Panc1 (cell line): ENCODE measurements around the gene CERT1. TPM values are rescaled to one million over a fixed set of nuclear protein-coding genes. Genes with fewer than 3 reads are reported as not detected.

ENCODE experiments used
- ATAC-seq: fragments of 200-7000 bp; cut with Tn5 transposase; 2 replicates; pipeline ENCODE4 v1.9.1; 2020; ENCODE audit warnings: mild to moderate bottlenecking, moderate library complexity
- BruUV-seq: library from RNA; stranded (reverse); fragments of 400-500 nt; replicated peaks from 2 replicates; lab custom pipeline; 2021; lab: Mats Ljungman, UMichigan
- CTCF ChIA-PET: fragments of 300-600 bp; sonication (Branson Sonifier 250); formaldehyde crosslinking; loops from one replicate; lab custom pipeline; 2022; ENCODE audit warnings: antibody characterized with exemption; lab: Charles Lee
- POLR2A ChIA-PET: fragments of 300-600 bp; sonication (Branson Sonifier 250); formaldehyde crosslinking; loops from one replicate; lab custom pipeline; 2022; ENCODE audit warnings: antibody characterized with exemption; lab: Charles Lee
- DNase-seq: peaks from one replicate; pipeline ENCODE4 v3.0.0-alpha.2; 2010; ENCODE audit warnings: low read depth, low spot score
- H3K27ac ChIP-seq: 2 replicates; pipeline ENCODE4 v1.5.1; 2011; ENCODE audit warnings: mild to moderate bottlenecking, low read length, inconsistent platforms
- H3K27me3 ChIP-seq: fragments of 200-500 bp; sonication (Bioruptor generic); 2 replicates; pipeline ENCODE4 v1.6.0; 2014; ENCODE audit warnings: low read length, inconsistent platforms; ENCODE audit not compliant: control insufficient read depth, insufficient read depth
- H3K36me3 ChIP-seq: fragments of 200-500 bp; sonication (Bioruptor generic); 2 replicates; pipeline ENCODE4 v1.5.1; 2014; ENCODE audit warnings: inconsistent platforms, mild to moderate bottlenecking, low read length, moderate library complexity; ENCODE audit not compliant: control insufficient read depth, insufficient read depth
- H3K4me1 ChIP-seq: 2 replicates; pipeline ENCODE4 v1.5.1; 2011; ENCODE audit warnings: inconsistent platforms, mild to moderate bottlenecking, low read length, moderate library complexity; ENCODE audit not compliant: control insufficient read depth, insufficient read depth
- H3K4me3 ChIP-seq, 2 experiments: 2 replicates each; pipeline ENCODE4 v1.5.1; 2011 to 2012; ENCODE audit warnings: low read depth in 2 of 2, low read length in 2 of 2, mild to moderate bottlenecking in 2 of 2, inconsistent platforms in 1 of 2, moderate library complexity in 1 of 2
- H3K9me3 ChIP-seq: fragments of 200-500 bp; sonication (Bioruptor generic); 2 replicates; pipeline ENCODE4 v1.5.1; 2014; ENCODE audit warnings: low read depth, mild to moderate bottlenecking, inconsistent platforms, low read length, moderate library complexity; ENCODE audit not compliant: control insufficient read depth, insufficient read depth
- CTCF ChIP-seq: fragments of 450-650 bp; IDR thresholded peaks from 2 replicates; pipeline ENCODE4 v1.5.1; 2017; ENCODE audit warnings: mild to moderate bottlenecking
- POLR2AphosphoS5 ChIP-seq: IDR thresholded peaks from 2 replicates; pipeline ENCODE4 v1.6.1; 2012; ENCODE audit warnings: mild to moderate bottlenecking, low read depth, low read length, moderate library complexity
- REST ChIP-seq, 2 experiments: IDR thresholded peaks; 2 replicates each; pipeline ENCODE4 v1.6.1; 2011 to 2012; ENCODE audit warnings: low read depth in 2 of 2, control low read depth in 1 of 2, low read length in 1 of 2, mild to moderate bottlenecking in 1 of 2, moderate library complexity in 1 of 2; ENCODE audit not compliant: insufficient read depth in 1 of 2
- SIN3A ChIP-seq: IDR thresholded peaks from 2 replicates; pipeline ENCODE4 v1.6.1; 2012; ENCODE audit warnings: low read depth, mild to moderate bottlenecking, low read length, moderate library complexity, borderline replicate concordance; ENCODE audit not compliant: insufficient read depth
- TCF7L2 ChIP-seq: IDR thresholded peaks from 2 replicates; pipeline ENCODE4 v1.6.1; 2011; ENCODE audit warnings: mild to moderate bottlenecking, low read depth, low read length, inconsistent platforms
- in situ Hi-C: cut with HindIII; loops from 2 replicates; pipeline ENCODE4 v1.10.0; 2016; ENCODE audit warnings: low sequenced_read_pairs, low pct_unique_long_range_greater_than_20kb
- intact Hi-C: fragments of 100-400 bp; cut with micrococcal nuclease; formaldehyde crosslinking; loops from one replicate; pipeline ENCODE4 v1.10.0; 2022; ENCODE audit not compliant: unreplicated experiment
- total RNA-seq: library from RNA; stranded (reverse); gene quantifications from one replicate; pipeline ENCODE4 v1.2.1, GENCODE V29; 2021; ENCODE audit not compliant: unreplicated experiment

The CERT1 gene
- total RNA-seq, 1 experiment from 2014 or later: 26.7 TPM

GRCh38 chr5:75373862-75374261 is 137.6 kb downstream of the CERT1 start:
- Histone ChIP-seq H3K27ac (no peak overlapping the region), H3K9me3 (no peaks in the 10 kb centered on the region), H3K4me1 (no peaks in the 10 kb centered on the region), H3K36me3 (no peaks in the 10 kb centered on the region), H3K27me3 (no peaks in the 10 kb centered on the region), H3K4me3 (no peak overlapping the region)
- in situ Hi-C loops (no loop called here), intact Hi-C loops (no loop called here)
- TF ChIP-seq POLR2AphosphoS5: no peak
- DNase-seq (no peak), ATAC-seq (no peak)
- ChIA-PET POLR2A (interaction anchor here (0.6 kb wide), 1 partner anchor 1558 kb away, joined by 3 read pairs; no protein-coding TSS in a partner anchor), CTCF (no interaction called here)
- no TSS peak for BruUV-seq

GRCh38 chr5:75368391-75368790 is 143.0 kb downstream of the CERT1 start:
- ChIA-PET CTCF (no interaction called here), POLR2A (interaction anchor here (0.6 kb wide), 1 partner anchor 10 kb away, joined by 3 read pairs; no protein-coding TSS in a partner anchor)
- intact Hi-C loops: no loop called here

GRCh38 chr5:75367401-75367800 is 144.0 kb downstream of the CERT1 start:
- H3K27me3 ChIP-seq: no peaks in the 10 kb centered on the region
- ChIA-PET POLR2A (interaction anchor here (0.6 kb wide), 1 partner anchor 9 kb away, joined by 3 read pairs; no protein-coding TSS in a partner anchor), CTCF (no interaction called here)
- intact Hi-C loops: no loop called here
- H3K4me3 ChIP-seq: no peak overlapping the region
- no peak overlapping the region for H3K27ac ChIP-seq
- no TSS peak for BruUV-seq
- H3K4me1 ChIP-seq: no peaks in the 10 kb centered on the region
- H3K9me3 ChIP-seq: no peaks in the 10 kb centered on the region
- ATAC-seq (no peak), DNase-seq (no peak)
- in situ Hi-C loops: no loop called here
- no peak for TF ChIP-seq CTCF
- no peak for TF ChIP-seq SIN3A
- no peak for TF ChIP-seq REST (IDR thresholded peaks at IDR 0.05; ENCODE audit: insufficient read depth in 1 of 2, low read depth in 2 of 2, low read length in 1 of 2)
- no peak for TF ChIP-seq POLR2AphosphoS5
- TF ChIP-seq TCF7L2: no peak
- H3K36me3 ChIP-seq: no peaks in the 10 kb centered on the region; the same call in 1 of the 2 replicates

More at GRCh38 chr5:75368391-75368790, 143.0 kb downstream of the CERT1 start:
- no peak overlapping the region for H3K27ac ChIP-seq
- no peak overlapping the region for H3K4me3 ChIP-seq
- TF ChIP-seq REST (IDR thresholded peaks at IDR 0.05; ENCODE audit: insufficient read depth in 1 of 2, low read depth in 2 of 2, low read length in 1 of 2) (no peak), SIN3A (no peak), TCF7L2 (no peak)
- H3K36me3 ChIP-seq: no peaks in the 10 kb centered on the region; the same call in 1 of the 2 replicates
- no peak for ATAC-seq
- H3K4me1 ChIP-seq: no peaks in the 10 kb centered on the region
- no peak for DNase-seq
- no peaks in the 10 kb centered on the region for H3K9me3 ChIP-seq
- in situ Hi-C loops: no loop called here
- BruUV-seq: no TSS peak
- H3K27me3 ChIP-seq: no peaks in the 10 kb centered on the region
